Measurements from ENCODE around the gene PDSS2. TPM values are rescaled to one million over a fixed set of nuclear protein-coding genes. Genes with fewer than 3 reads are reported as not detected.

PDSS2 gene
- total and polyA plus RNA-seq, 2 of the 8 experiments (the other 6 are each of a cell fraction or from before 2014, with no cell fraction given), result 10.7 to 16.1 TPM

DNA sequence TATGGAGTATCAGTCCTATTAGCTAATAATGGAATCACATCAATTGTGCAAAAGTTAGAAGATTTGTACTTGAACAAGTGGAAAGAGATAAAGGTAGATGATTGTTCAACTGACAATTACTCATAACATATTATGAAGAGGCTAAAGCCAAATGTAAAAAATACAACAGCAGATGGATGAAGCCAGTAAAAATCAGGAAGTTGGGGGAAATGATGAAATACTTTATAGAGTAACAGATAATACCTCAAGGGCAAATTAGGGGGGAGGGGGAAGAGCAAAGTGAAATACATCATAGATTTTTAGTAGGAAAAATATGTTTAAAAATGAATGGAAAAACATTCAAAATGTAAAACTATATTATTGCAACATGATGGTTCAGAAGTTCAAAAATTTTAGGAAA, 114.0 kb downstream of the PDSS2 start (continued):
- TF ChIP-seq CHD7 (IDR thresholded peaks at IDR 0.05; ENCODE audit: insufficient replicate concordance, low read length) (no peak), SAP30 (IDR thresholded peaks at IDR 0.05; ENCODE audit: insufficient read depth, insufficient replicate concordance, low read length) (no peak), MAX (IDR thresholded peaks at IDR 0.05) (no peak), EGR1 (IDR thresholded peaks at IDR 0.05; ENCODE audit: borderline replicate concordance, low read depth, low read length) (no peak), BCL11A (IDR thresholded peaks at IDR 0.05; ENCODE audit: low read depth in 2 of 2, low read length in 2 of 2) (no peak), BACH1 (IDR thresholded peaks at IDR 0.05; ENCODE audit: low read length) (no peak), PHF8 (conservative IDR thresholded peaks at IDR 0.05; ENCODE audit: low read depth, low read length) (no peak), BRCA1 (IDR thresholded peaks at IDR 0.05; ENCODE audit: low read depth, low read length) (no peak), RFX5 (IDR thresholded peaks at IDR 0.05; ENCODE audit: borderline replicate concordance, low read depth, low read length) (no peak)
- TF ChIP-seq, protein P1, sequence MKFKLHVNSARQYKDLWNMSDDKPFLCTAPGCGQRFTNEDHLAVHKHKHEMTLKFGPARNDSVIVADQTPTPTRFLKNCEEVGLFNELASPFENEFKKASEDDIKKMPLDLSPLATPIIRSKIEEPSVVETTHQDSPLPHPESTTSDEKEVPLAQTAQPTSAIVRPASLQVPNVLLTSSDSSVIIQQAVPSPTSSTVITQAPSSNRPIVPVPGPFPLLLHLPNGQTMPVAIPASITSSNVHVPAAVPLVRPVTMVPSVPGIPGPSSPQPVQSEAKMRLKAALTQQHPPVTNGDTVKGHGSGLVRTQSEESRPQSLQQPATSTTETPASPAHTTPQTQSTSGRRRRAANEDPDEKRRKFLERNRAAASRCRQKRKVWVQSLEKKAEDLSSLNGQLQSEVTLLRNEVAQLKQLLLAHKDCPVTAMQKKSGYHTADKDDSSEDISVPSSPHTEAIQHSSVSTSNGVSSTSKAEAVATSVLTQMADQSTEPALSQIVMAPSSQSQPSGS (IDR thresholded peaks at IDR 0.05; ENCODE audit: low read length), result no peak
